ENCODE measurements around the gene DNAJC16.

DNA sequence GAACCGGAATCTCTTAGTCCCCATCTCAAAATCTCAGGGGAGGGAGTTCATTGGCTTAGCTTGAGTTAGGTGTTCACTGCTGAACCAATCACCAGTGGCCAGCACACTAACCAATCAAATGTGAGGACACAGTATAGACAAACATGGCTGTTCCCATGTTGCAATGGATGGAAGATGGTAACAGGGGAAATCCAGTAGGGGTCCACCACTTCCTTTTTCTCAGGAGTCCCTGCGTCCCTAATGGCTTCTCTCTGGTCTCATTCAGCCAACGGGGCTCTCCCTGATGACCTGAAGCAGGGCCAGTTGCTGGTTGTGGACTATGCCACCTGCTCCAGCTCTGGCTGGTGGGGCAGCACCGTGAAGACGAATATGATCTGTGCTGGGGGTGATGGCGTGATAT is 41.0 kb upstream of the DNAJC16 start:
- TF ChIP-seq, protein P1, sequence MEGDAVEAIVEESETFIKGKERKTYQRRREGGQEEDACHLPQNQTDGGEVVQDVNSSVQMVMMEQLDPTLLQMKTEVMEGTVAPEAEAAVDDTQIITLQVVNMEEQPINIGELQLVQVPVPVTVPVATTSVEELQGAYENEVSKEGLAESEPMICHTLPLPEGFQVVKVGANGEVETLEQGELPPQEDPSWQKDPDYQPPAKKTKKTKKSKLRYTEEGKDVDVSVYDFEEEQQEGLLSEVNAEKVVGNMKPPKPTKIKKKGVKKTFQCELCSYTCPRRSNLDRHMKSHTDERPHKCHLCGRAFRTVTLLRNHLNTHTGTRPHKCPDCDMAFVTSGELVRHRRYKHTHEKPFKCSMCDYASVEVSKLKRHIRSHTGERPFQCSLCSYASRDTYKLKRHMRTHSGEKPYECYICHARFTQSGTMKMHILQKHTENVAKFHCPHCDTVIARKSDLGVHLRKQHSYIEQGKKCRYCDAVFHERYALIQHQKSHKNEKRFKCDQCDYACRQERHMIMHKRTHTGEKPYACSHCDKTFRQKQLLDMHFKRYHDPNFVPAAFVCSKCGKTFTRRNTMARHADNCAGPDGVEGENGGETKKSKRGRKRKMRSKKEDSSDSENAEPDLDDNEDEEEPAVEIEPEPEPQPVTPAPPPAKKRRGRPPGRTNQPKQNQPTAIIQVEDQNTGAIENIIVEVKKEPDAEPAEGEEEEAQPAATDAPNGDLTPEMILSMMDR (IDR thresholded peaks at IDR 0.05), result no peak
- TF ChIP-seq EZH2 (IDR thresholded peaks at IDR 0.05), result no peak

All from neural progenitor cell (in vitro differentiated cells).